HG02623 (cell line): Measurements from ENCODE around the gene SYNRG.
"Not testable (repeated sequence)": the region's sequence is repeated elsewhere in the genome, so short reads cannot be mapped to it uniquely, and the experiment has no call there.

Source experiments
- ATAC-seq: cut with Tn5 transposase; IDR thresholded peaks from one replicate; pipeline ENCODE4 v1.9.1; 2021; ENCODE audit warnings: moderate library complexity; ENCODE audit not compliant: unreplicated experiment

The SYNRG gene

DNA sequence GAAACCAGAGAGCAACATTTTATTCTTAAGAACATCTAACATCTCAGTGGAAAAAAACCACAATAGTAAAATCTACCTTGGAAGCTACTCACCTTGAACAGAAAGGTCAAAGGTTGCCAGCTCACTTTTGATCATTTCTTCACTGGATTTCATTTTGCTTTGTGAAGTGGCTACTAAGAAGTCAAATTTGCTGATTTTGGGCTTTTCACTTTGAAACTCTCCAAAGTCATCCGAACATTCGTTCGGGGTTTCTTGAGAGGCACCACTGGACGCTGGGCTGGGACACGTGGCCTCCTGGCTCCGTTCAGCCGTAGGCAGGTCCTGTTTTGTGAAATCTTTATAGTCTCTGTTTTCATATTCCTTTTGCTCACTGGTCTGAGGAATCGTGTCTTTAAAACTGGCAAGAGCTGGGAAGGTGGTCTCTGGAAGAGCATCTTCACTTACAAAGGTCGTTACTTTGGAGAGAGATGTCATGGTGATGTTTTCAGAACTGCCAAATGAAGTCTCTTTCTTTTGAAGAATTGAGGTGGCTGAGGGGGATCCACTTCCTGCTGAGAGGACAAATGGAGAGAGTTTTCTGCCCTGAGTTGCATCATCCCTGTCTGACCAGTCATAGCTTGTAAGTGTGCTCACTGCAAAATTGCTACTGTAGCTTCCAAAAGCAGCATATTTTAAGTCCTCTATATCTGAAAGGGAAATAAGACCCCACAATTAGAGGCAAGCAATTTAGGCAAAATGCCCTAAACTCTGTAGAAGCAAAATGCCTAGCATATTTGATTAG, 67.1 kb downstream of the SYNRG start:
- ATAC-seq = no peak

DNA sequence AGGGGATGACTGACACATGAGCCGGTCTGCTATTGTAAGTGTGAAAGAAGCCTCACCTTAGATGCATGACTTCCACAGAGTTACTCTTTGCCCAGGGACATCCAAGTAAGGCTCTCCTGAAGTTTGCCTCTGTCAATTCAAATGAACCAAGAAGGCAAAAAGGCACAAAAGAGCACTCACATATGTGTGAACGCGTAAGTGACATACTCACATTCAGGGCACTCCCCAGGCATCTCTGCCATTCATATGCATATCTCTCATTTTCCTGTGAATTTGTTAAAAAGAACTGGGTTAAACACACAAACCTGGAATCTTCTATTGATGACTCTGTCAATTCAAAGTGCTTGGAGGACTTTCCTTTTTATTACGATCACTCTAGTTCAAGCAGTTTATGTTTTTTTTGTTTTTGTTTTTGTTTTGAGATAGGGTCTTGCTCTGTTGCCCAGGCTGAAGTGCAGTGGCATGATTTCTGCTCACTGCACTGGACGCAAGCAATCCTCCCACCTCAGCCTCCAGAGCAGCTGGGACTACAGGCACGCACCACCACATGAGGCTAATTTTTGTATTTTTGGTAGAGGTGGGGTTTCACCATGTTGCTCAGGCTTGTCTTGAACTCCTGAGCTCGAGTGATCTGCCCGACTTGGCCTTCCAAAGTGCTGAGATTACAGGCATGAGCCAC, 70.1 kb downstream of the SYNRG start:
- ATAC-seq = no peak

DNA sequence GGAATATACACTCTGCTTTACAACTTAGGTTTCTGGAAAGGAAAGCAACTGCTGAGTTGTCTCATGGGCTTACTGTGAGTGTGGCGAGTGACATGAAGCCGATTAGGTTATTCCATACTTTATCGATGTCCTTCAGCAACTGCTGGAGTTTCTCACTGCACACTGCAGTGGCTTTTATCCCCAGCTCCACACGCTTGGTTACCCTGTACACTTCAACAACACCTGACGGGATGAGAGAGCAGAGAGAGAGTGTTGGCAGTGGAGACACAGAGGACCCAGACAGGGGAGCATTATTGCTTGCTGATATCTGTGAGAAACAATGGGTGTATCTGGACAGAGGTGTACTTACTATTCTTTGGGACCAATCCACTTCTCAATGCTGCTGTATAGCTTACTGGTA, 73.3 kb downstream of the SYNRG start:
- ATAC-seq = no peak

DNA sequence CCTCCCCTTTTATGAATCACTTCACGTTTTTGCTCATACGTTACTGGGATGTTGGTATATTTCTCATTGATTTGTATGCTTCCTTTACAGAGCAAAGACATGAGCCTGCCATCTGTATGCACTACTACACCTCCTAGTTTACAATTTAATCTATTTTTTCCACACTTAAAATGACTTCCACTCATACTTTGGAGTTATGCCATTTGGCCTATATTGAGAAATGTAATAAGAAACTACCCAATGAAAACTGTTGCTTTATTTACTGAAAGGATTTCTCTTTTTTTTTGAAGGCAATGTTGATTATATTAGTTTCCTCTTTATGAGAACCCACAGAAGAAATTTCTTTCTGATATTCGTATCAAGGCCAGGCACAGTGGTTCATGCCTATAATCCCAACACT, 76.5 kb downstream of the SYNRG start:
- ATAC-seq = no peak

DNA sequence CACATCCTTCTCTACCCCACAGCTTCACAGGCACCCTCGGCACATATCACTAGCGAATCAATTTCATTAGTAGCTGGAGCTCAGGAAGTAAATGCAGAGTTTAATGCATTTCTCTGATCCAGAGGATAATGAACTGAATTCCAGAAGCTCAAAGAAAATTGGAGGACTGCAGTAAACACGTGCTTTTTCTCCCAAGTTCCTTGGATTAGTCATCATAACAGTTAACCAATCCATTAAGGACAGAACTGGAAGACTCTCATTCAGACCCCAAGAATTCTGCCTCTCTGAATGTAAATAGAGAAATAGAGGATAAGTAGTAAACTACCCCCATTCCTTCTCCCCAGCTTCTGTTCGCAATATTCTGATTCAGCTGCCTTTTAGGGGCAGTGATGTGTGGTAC, 78.8 kb downstream of the SYNRG start:
- ATAC-seq = no peak

DNA sequence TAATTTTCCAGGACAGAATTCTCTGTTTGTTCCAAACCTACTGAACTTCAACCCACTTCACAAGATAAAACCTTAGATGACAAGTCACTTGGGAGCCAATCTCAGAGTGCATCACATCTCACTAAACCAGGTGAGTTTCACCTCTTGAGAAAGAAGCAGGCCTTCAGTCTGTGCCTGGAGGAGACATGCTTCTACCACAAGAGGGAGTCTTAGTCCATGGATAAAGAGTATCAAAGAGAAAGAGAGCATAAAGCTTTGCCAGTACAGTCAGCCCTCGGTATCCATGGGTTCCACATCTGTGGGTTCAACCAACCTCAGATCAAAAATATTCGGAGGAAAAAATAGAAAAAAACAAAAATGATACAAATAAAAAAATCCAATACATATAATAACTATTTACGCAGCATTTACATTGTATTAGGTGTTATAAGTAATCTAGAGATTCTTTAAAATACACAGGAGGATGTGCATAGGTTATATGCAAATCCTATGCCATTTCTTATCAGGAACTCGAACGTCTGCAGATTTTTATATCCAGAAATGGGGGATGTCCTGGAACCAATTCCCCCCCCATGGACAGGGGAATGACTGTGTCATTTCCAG, 81.9 kb downstream of the SYNRG start:
- no peak for ATAC-seq

DNA sequence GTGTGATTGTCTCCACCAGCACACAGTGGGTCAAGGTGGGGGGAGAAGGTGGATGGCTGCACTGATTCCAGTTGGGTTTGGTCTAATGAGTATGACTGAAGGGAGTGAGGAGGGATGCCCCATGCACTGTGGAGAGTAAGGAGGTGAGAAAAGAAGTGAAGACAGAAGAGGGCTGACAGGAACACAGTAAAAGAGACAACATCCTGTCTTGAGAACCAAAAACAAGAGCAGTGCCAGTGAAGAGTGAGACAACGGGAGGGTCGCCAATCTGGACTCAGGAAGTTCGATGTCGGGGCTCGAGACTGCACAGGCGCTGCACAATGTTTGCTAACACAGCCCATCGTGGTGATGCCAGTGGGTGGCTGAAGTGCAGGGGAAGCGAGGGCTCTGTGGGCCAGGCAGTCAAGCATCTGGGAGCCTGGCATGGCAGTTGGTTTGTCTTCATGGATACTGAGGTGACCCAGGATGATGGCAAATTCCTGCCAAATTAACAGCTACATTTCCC, 85.5 kb downstream of the SYNRG start:
- ATAC-seq = no peak

DNA sequence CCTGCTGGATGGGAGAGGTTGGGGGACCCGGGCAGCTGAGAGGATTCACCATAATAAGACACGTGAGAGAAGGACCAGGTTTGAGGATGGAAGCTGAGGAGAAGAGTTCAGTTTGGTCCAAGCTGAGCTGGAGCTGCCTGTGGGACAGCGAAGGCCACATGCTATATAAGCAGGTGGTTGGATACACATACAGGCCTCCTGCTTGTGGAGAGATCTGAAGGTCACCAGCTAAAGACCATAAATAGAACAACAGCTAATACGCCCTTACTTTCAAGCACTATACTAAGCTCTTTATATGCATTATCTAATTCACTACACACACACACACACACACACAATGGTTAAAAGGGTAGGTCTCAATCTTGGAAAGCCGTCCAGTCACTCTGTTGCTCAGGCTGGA, 87.4 kb downstream of the SYNRG start:
- ATAC-seq = no peak

DNA sequence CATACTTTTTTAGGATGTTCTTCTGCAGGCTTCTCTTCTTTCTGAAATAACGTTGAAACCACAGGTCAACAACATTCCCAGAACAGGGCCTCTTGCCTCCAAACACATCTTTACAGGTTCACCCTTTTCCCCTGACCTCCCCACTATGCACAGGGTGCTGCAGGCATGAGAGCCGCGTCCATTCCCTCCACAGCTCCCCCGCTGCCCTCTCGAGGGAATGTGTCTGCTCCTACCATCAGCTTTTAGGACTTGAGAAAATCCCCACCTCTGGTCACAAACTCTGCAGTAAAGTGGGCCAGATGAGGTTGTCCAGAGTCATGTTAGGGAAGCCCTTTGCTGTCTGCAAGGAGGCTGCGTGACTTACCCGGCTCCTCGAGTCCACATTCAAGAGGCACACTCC, 89.0 kb downstream of the SYNRG start:
- no peak for ATAC-seq

DNA sequence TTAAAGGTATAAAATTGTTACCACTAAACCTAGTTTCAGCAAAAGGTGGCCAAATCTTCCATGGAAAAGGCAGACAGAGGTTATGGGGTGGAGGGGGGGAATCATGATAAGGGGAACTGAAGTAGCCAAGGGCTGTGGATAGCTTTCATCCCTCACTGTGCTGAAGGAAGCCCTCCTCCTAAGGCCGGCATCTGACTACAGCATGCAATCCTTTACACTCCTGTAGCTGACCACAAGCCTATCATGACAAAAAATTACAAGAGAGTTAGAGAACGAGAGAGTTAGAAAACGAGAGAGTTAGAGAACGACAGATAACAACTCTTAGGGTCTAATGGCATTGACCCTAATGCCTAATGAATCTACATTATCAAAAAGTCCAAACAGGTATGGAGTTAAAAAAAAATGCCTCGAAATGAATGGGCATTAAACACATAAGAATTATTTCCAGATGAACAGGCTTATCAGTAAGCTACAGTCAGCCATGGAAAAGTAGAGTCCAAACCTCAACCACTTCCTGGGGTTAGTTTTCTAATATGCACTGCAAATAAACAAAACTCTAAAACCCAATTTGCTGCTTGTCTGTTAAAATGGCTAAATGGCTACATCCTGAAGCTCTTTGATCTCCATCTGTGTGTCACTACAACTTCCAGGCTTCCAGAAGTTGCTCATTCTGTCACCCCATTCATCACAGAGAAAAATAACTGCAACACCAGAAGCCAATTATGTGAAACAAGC, 89.8 kb downstream of the SYNRG start:
- no peak for ATAC-seq

DNA sequence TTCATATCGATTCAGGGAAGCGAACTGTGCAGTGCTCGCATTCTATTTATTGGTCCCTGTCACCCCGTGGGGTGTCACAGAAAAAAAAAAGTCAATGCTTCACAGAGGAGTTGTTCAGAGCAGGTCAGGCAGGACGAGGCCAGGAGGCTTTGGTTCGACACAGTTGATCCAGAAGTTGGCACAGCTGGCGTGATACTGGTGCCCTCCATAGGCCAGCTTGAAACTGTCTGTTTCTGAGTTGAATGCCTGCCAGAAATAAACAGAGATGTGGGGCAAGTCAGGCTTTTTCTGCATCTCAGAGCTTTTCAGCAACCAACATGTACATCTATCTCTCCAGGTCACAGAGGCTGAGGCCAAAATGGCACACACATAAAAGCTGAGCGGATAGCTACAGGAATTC, 90.4 kb downstream of the SYNRG start:
- no peak for ATAC-seq

DNA sequence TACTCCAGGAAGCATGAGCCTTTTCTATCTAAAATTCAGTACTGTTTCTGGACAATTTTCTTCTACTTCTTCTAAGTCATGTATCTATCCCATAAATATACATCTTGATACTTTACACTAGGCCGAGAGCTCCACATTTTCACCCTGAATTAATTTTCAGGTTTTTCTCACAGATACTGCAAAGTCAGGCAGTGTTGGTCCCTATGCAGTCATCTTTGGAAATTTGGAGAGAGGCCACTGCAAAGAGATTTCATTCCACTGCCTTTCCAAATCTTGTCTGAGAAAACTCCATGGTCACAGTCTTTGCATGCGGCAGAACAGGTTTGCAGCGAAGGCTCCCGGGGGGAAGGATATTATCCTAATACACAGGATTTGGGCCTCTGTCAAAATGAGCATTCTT, 91.3 kb downstream of the SYNRG start:
- no peak for ATAC-seq

DNA sequence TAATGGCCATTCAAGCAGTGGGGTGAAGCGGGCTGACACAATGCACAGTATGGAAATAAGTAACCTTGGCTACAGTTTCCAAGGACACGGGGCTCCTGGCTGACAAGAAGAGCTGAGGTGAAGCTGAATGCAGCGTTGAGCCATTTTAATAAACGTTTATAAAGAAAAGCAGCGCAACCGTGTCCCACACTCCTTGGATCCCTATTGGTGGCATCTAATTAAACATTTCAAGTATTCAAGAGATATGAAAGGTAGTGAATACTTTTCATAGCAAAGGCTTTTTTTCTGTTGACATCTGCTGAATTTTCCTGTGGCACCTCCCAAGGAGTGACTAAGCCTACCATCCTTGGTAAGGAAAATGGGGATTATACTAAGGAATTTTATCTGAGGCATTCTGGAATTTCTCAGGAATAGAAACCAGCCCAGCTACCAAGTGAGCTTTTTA, 93.1 kb downstream of the SYNRG start:
- no peak for ATAC-seq

DNA sequence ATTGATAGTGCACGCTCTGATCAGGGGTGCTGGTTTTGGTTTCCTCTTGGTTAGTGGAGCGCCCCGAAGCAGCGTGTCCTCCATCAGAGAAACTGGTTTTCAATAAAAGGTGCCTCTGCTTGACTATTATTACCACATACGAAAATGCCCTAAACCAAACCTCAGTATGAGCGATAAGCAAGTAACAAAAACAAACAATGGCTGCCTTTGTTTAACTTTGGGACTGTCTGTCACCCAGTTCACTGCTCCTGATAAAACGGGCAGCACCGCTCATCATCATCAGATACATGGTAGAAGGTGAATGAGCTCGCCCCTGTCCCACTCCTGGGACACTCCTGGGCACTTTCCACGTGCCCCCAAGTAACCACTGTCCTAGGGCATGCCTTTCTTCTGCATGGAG, 95.5 kb downstream of the SYNRG start:
- no peak for ATAC-seq

DNA sequence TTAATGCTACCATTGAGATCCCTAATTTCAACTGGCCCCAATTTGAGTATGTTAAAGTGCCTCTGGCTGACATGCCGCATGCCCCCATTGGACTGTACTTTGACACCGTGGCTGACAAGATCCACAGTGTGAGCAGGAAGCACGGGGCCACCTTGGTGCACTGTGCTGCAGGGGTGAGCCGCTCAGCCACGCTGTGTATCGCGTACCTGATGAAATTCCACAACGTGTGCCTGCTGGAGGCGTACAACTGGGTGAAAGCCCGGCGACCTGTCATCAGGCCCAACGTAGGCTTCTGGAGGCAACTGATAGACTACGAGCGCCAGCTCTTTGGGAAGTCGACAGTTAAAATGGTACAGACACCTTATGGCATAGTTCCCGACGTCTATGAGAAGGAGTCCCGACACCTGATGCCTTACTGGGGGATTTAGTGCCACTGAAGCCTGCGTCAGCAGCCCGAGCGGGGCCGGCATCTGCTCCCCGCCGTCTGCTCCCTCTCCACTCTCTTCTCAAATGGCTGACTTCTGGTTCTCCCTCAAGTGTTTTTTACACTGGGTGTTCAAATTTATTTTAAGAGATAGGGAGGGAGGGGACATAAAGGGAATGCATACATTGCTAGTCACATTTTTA, 96.7 kb downstream of the SYNRG start:
- no peak for ATAC-seq

DNA sequence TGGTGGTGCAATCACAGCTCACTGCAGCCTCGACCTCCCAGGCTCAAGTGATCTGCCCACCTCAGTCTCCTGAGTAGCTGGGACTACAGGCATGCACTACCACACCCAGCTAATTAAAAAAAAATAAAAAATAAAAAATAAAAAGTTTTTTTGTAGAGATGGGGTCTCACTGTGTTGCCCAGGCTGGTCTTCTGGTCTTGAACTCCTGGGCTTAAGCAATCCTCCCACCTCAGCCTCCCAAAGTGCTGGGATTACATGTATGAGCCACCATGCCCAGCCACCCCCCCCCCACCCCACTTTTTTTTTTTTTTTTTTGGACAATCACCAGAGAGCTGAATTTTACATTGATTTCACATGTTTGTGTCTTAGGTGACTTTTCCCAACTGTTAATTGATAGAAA, 97.6 kb downstream of the SYNRG start:
- not testable (repeated sequence) for ATAC-seq

DNA sequence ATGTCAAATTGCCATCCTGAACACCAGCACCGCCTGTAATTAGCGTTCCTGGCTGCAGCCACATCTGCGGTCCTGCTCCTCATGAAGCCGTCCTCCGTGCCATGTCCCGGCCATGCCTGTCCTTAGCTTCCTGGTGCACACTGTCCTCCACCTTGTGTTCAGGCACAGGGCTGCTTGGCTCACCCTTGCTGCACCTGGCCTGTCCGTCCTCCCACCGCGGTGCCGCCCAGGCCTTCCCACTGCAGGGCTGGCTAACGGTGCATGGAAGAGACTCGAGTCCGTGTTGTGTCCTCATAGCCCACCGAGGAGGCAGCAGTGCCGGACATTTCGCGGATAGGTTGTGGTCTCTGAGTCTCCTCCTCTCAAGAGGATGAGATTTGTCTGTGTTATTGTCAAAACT, 99.2 kb downstream of the SYNRG start:
- ATAC-seq = no peak

DNA sequence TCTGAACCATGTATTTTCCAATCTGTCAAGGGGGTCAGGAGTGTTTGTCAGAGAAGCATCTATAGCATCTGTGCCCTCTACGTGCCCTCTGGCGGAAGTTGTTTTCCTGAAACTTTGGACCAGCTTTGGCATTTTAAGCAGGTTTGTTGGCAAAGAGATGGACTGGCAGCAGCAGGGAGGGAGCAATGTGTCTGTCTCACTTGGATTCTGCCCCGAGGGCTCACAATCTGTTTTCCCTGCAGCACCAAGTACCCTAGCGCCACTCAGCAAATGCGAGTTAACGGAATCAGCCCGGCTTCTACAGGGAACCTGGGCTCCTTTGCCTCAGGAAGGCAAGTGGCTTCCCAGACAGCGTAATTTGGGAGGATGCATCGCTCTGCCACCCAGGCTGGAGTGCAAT, 102.1 kb downstream of the SYNRG start:
- ATAC-seq = no peak

DNA sequence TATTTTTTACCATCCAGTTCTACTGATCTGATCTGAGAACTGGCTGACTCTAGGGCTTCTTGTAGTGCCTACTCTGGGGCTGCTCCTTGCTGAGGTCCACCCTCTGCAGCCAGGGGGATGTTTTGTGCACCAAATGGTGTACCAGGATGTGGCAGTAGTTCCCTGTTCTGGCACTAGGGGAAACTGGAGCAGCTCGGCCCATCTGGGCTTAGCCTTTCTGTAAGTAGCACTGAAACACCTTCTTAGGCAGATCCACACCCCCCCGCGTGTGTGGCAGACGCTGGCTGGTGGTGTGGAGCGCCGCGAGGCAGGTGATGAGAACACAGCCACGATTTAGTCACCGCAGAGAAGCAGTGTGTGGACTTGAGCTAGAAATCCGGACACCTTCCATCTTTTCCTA, 102.5 kb downstream of the SYNRG start:
- no peak for ATAC-seq

DNA sequence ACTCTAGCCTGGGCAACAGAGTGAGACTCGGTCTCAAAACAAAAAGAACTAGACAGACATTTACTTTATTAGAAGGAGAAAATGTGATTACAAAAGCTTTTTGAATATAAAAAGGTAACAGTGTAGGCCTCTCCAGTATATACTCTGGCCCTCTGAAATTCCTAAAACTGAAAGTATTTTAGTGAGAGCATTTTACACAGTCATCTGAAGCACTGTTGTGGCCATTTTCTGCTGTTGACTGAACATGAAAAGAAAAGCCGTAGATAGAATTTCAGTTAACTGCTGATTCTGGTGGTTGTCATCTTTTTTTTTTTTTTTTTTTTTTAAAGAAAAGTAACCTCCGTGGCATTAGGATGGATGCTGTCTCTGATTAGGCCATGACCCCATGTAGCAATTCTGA, 103.9 kb downstream of the SYNRG start:
- no peak for ATAC-seq

DNA sequence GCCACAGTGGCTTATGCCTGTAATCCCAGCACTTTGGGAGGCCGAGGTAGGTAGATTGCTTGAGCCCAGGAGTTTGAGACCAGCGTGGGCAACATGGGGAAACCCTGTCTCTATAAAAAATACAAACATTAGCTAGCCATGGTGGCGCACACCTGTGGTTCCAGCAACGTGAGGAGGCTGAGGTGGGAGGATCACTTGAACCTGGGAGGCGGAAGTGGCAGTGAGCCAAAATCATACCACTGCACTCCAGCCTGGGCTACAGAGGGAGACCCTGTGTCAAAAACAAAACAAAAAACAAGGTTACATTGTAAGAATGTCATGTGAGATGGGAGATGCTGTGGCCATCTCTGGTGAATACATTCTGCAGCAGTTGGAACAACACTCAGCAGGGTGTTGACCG, 106.1 kb downstream of the SYNRG start:
- no peak for ATAC-seq
